Astrocyte of the spinal cord (primary cell): ENCODE results near the gene TADA2B.

Experiments used
- DNase-seq: peaks from one replicate; pipeline ENCODE4 v3.0.0; 2011; ENCODE audit warnings: low read depth, low spot score
- H3K4me3 ChIP-seq: 2 replicates; pipeline ENCODE4 v1.5.1; 2011; ENCODE audit warnings: low read depth, mild to moderate bottlenecking, low read length, moderate library complexity
- in situ Hi-C: cut with HindIII; loops from 2 replicates; pipeline ENCODE4 v1.10.0; 2017; ENCODE audit warnings: low sequenced_read_pairs
- TF ChIP-seq, protein P1 (sequence below): IDR thresholded peaks from 2 replicates; pipeline ENCODE4 v1.5.1; 2012; ENCODE audit warnings: low read depth, mild to moderate bottlenecking, low read length, inconsistent platforms

TADA2B gene

DNA sequence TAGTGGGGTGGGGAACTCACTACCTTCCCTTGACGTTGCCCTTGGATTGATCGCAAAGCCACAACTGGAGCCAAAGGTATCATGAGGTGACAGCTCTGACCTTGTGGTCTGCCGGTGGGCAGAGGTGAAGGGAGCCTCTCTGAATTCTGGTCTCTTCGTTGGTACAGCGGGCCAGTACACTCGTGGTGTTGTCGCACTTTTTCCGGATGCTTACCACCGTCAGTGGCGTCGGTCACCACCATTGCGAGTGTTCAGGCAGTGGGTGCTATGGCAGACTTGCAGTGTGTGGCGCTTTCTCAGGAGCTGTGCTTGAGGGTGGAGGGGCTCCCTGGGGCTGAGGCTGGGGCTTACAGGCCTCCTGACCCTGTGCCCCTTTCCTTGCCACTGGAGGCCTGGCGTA is 29.9 kb downstream of the TADA2B start:
- in situ Hi-C loops = no loop called here
- no peak for DNase-seq
- no peak overlapping the region for H3K4me3 ChIP-seq
- TF ChIP-seq, protein P1, sequence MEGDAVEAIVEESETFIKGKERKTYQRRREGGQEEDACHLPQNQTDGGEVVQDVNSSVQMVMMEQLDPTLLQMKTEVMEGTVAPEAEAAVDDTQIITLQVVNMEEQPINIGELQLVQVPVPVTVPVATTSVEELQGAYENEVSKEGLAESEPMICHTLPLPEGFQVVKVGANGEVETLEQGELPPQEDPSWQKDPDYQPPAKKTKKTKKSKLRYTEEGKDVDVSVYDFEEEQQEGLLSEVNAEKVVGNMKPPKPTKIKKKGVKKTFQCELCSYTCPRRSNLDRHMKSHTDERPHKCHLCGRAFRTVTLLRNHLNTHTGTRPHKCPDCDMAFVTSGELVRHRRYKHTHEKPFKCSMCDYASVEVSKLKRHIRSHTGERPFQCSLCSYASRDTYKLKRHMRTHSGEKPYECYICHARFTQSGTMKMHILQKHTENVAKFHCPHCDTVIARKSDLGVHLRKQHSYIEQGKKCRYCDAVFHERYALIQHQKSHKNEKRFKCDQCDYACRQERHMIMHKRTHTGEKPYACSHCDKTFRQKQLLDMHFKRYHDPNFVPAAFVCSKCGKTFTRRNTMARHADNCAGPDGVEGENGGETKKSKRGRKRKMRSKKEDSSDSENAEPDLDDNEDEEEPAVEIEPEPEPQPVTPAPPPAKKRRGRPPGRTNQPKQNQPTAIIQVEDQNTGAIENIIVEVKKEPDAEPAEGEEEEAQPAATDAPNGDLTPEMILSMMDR = no peak

GRCh38 chr4:7073526-7074390 is 30.6 kb downstream of the TADA2B start:
- H3K4me3 ChIP-seq = no peak overlapping the region
- DNase-seq = peak; percentile 30
- in situ Hi-C loops = no loop called here
- TF ChIP-seq, protein P1 = no peak

GRCh38 chr4:7074426-7074825 is 31.3 kb downstream of the TADA2B start:
- H3K4me3 ChIP-seq = no peak overlapping the region
- in situ Hi-C loops = no loop called here
- TF ChIP-seq, protein P1 = no peak
- DNase-seq = peak; percentile 13

DNA sequence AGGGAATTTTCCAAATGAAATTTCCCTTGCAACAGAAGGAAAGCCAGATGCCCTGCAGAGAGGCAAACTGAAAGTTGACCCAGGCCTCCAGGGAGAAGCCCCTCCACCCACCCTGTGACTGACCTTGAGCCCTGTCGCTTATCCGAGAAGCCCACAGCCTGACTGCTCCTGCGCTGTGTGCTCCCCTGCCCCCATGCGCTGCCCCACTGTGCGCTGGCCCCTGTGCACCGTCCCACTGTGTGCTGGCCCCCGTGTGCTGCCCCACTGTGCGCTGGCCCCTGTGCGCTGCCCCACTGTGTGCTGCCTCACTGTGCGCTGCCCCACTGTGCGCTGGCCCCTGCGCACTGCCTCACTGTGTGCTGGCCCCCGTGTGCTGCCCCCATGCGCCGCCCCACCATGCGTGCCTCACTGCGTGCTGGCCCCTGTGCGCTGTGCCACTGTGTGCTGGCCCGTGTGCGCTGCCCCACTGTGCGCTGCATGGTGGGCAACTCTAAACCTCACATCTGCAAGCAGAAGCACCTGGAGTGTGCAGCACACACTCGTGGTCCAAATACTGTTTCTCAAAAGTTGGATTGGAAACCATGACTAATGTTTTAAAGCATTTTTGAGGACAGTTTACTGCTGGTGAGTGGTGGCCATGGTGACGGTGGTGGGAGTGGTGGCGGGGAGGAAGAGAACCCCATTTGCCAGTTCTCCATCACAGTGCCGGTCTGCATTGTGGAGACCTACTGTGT is 33.0 kb downstream of the TADA2B start:
- no peak overlapping the region for H3K4me3 ChIP-seq
- in situ Hi-C loops = no loop called here
- DNase-seq = peak; percentile 20

GRCh38 chr4:7076696-7077082 is 33.5 kb downstream of the TADA2B start:
- DNase-seq = no peak
- in situ Hi-C loops = no loop called here
- TF ChIP-seq, protein P1 = no peak
- H3K4me3 ChIP-seq = no peak overlapping the region

More for the DNA sequence above, 33.0 kb downstream of the TADA2B start:
- TF ChIP-seq, protein P1 = no peak

GRCh38 chr4:7077371-7077770 is 34.2 kb downstream of the TADA2B start:
- H3K4me3 ChIP-seq = no peak overlapping the region
- TF ChIP-seq, protein P1 = no peak
- DNase-seq = no peak
- in situ Hi-C loops = no loop called here
